Fibroblast of pulmonary artery (primary cell): Measurements from ENCODE around the gene MRPS14.

ENCODE experiments used
- DNase-seq: peaks from one replicate; pipeline ENCODE4 v3.0.0-alpha.2; 2010; ENCODE audit warnings: low read depth
- H3K4me3 ChIP-seq: replicated peaks from 2 replicates; pipeline ENCODE4 v1.5.1; 2011; ENCODE audit warnings: low read depth, mild to moderate bottlenecking, control low read depth, low read length, moderate library complexity
- TF ChIP-seq, protein P1 (sequence below): IDR thresholded peaks from 2 replicates; pipeline ENCODE4 v1.5.1; 2011; ENCODE audit warnings: mild to moderate bottlenecking, control low read depth, low read length, inconsistent platforms; ENCODE audit errors: missing control alignments

The MRPS14 gene

DNA sequence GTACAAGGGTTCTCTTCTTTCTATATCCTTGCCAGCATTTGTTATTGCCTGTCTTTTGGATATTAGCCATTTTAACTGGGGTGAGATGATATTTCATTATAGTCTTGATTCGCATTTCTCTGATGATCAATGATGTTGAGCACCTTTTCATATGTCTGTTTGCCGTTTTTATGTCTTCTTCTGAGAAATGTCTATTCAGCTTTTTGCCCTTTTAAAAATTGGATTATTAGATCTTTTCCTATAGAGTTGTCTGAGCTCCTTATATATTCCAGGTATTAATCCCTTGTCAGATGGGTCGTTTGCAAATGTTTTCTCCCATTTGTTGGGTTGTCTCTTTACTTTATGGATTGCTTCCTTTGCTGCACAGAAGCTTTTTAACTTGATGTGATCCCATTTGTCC lies 19.4 kb upstream of the MRPS14 start:
- DNase-seq: no peak
- TF ChIP-seq, protein P1, sequence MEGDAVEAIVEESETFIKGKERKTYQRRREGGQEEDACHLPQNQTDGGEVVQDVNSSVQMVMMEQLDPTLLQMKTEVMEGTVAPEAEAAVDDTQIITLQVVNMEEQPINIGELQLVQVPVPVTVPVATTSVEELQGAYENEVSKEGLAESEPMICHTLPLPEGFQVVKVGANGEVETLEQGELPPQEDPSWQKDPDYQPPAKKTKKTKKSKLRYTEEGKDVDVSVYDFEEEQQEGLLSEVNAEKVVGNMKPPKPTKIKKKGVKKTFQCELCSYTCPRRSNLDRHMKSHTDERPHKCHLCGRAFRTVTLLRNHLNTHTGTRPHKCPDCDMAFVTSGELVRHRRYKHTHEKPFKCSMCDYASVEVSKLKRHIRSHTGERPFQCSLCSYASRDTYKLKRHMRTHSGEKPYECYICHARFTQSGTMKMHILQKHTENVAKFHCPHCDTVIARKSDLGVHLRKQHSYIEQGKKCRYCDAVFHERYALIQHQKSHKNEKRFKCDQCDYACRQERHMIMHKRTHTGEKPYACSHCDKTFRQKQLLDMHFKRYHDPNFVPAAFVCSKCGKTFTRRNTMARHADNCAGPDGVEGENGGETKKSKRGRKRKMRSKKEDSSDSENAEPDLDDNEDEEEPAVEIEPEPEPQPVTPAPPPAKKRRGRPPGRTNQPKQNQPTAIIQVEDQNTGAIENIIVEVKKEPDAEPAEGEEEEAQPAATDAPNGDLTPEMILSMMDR: no peak
- H3K4me3 ChIP-seq: no peak overlapping the region

- TF ChIP-seq, protein P1: no peak
- no peak for DNase-seq
- no peak overlapping the region for H3K4me3 ChIP-seq
Observed at GRCh38 chr1:175040324-175040879, 17.2 kb upstream of the MRPS14 start.

DNA sequence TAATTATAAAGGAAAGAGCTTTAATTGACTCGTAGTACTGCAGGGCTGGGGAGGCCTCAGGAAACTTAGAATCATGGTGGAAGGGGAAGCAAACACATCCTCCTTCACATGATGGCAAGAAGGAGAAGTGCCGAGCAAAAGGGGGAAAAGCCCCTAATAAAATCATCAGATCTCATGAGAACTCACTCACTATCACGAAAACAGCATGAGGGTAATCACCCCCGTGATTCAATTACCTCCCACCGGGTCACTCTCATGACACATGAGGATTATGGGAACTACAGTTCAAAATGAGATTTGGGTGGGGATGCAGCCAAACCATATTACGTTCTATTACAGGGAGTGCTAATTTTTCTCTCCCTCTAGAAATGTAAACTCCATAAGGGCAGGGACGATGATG lies 14.2 kb upstream of the MRPS14 start:
- no peak overlapping the region for H3K4me3 ChIP-seq
- TF ChIP-seq, protein P1: no peak
- DNase-seq: no peak

DNA sequence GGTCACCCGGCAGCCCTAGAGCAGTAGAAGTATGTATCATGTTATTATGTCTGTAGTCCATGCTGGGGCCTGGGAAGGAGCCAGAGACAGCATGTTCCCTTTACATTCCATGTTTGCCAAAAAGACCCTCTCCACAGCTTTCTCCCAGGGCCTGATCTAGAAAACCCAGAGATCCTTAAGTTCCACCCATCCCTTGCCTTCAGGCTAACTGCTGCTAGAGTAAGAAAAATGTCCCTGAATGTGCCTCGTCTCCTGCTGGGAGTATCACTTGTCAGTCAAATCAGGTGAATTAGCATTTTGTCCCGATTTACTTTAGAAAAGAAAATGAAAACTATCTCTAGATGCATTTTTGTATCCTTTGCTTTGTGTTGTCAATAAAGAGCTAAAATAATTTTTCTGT lies 13.3 kb upstream of the MRPS14 start:
- H3K4me3 ChIP-seq: no peak overlapping the region
- TF ChIP-seq, protein P1: no peak
- DNase-seq: no peak

GRCh38 chr1:175035865-175036264 lies 12.6 kb upstream of the MRPS14 start:
- no peak for DNase-seq
- TF ChIP-seq, protein P1: no peak
- H3K4me3 ChIP-seq: no peak overlapping the region

GRCh38 chr1:175034775-175035174 lies 11.6 kb upstream of the MRPS14 start:
- H3K4me3 ChIP-seq: no peak overlapping the region
- DNase-seq: no peak
- TF ChIP-seq, protein P1: no peak

DNA sequence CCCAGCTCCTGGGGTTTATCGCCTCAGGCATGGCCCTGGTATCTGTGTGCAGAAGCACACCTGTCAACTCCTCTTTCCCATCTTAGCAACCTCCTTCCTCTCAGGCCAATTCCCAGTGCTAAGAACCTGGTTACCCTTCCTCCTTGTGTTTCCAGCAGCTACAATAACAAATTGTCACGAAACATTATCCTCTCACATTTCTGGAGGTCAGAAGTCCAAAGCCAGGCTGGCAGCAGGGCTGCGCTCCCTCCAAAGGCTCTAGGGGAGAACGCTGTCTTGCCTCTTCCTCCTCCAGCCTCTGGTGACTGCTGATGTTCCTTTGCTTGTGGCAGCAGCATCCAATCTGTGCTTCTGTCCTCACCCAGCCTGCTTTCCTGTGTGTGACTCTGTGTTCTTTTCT lies 10.7 kb upstream of the MRPS14 start:
- no peak overlapping the region for H3K4me3 ChIP-seq
- DNase-seq: no peak
- TF ChIP-seq, protein P1: no peak
